SK-N-DZ (cell line): Measurements from ENCODE around the gene LSP1. TPM values are rescaled to one million over a fixed set of nuclear protein-coding genes. Genes with fewer than 3 reads are reported as not detected.
"Not testable (repeated sequence)": the region's sequence is repeated elsewhere in the genome, so short reads cannot be mapped to it uniquely, and the experiment has no call there.

Source experiments
- DNase-seq: peaks from one replicate; pipeline ENCODE4 v3.0.0-alpha.2; 2015; ENCODE audit warnings: low spot score
- polyA plus RNA-seq, 2 experiments: library from polyadenylated mRNA; depleted of rRNA; stranded (reverse); fragments of >200 nt; gene quantifications; 2 replicates each; pipeline ENCODE4 v1.2.3, GENCODE V29; 2014

The LSP1 gene
- 1.0 and 1.8 TPM in 2 replicates for polyA plus RNA-seq (2014; cell fraction: cytosol; rRNA removed)
- 0.20 and 0.70 TPM in 2 replicates for polyA plus RNA-seq (2014; cell fraction: nucleus; rRNA removed)

DNA sequence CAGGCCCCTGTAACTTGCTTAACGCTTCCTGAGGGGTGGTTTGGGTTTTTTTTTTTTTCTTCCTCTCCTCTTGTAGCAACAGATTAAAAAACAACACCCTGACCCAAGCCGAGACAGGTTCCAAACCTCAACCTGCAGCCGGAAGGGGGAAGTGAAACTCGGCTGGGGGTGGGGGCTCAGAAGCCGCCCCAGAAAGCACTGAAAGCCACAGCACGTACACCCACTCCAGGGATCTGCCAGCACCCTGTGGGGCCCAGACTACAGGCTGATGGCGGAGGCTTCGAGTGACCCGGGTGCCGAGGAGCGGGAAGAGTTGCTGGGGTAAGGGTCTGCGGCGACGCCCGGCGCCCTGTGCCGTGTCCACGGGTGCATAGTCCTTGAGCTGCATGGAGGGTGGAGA is at the start of gene LSP1:
LSP1 (plus strand) TSS at position 208 of the 400 bp plus-strand sequence; CDS start at position 269, 61 bp downstream.
- DNase-seq, result no peak

- DNase-seq, result no peak
Measured at GRCh38 chr11:1803246-1803645, 49.6 kb upstream of the LSP1 start.

DNA sequence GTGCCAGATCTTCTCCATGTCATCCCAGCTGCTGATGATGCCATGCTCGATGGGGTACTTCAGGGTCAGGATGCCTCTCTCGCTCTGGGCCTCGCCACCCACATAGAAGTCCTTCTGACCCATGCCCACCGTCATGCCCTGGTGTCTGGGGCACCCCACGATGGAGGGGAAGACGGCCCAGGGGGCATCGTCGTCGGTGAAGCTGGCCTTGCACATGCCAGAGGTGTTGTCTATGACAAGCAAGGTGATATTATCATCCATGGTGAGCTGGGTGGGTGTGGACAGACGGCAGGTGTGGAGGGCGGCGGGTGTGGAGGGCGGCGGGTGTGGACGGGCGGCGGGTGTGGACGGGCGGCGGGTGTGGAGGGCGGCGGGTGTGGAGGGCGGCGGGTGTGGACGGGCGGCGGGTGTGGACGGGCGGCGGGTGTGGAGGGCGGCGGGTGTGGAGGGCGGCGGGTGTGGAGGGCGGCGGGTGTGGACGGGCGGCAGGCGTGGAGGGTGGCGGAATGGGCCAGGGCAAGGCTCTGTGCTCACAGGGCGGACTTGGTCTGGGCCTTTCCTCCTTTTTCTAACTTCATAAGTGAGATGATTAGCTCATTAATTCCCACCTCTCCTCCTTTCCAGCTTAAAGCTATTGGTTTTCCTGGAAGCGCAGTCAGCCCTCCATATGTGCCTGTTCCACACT is 48.9 kb upstream of the LSP1 start:
- not testable (repeated sequence) for DNase-seq

DNA sequence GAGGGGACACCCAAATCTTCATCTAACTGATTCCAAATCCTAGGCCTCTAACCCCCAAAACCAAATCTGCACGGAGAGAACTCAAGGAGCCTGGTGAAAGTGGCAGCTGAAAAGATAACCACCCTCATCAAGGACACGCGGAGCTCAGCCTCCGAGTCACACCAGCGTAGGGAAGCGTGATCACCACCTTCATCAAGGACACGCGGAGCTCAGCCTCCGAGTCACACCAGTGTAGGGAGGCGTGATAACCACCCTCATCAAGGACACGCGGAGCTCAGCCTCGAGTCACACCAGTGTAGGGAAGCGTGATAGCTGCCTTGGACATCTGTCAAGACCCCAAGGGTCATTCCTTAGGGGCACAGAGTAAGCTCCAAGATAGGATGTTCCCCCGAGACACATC is 47.4 kb upstream of the LSP1 start:
- DNase-seq, result no peak

GRCh38 chr11:1807264-1807995 is 45.5 kb upstream of the LSP1 start:
- no peak for DNase-seq

DNA sequence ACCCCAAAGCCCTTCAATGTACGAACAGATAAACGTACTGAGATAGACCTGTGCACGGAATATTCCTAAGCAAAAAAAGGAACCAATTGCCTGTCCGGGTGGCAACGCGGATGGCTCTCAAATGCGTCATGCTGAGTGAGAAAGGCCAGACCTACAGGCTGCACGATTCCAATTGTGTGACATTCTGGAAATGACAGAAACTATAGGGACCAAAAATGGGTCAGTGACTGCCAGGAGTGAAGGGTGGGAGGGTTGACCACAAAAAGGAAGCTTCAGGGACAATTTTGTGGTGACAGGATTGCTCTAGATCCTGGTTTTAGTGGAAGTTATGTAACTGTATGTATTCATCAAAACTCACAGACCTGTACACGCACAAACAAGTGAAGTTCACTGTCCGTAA is 42.1 kb upstream of the LSP1 start:
- DNase-seq, result no peak

- no peak for DNase-seq
Measured at GRCh38 chr11:1812274-1812673, 40.6 kb upstream of the LSP1 start.

DNA sequence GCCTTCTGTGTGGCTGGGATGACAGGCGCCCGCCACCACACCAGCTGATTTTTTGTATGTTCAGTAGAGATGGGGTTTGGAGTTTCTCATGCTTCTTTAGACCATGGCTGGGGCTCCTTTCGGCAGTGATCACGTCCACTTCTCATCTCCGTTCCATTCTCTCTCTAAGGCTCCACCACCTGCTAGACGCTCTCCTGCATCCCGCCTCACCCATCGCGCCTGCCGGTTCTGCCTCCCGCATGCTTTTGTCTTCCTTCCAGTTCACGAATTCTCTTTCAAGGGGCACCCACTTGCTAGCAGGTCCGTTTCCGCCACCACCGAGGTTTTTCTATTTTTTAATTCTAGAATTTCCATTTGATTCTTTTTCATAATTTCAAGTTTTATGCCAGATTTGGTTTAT is 40.1 kb upstream of the LSP1 start:
- no peak for DNase-seq

DNA sequence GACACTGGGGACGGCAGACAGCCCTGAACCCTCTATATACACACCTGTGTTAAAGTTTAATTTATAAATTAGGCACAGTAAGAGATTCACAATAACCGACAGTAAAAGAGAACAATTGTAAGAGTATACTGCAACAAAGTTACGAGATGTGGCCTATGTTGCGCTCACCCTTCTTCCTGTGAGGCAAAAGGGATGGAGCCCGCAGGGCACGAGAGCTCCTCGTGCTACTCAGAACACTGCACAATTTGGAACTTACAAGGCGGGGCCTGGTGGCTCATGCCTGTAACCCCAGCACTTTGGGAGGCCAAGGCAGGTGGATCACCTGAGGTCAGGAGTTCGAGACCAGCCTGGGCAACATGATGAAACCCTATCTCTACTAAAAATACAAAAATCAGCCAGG is 39.5 kb upstream of the LSP1 start:
- not testable (repeated sequence) for DNase-seq

DNA sequence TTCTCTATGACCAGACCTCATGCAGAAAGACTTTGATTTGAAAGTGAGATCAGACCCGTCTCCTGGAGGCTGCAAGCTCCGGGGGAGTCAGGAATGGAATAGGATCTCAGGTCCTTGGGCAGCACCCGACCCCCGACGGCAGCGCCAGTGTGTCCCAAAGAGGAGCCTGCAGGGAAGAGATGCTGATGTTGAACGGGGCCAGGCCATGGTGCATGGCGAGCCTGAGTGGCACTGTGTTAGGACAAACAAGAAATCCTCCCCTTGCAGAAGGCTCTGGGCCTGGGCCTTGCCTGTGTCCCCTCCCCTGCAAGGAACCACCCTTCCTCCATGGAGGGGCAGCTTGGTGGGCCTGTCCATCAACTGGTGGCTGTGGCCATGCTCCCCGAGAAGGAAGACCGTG is 38.2 kb upstream of the LSP1 start:
- DNase-seq, result no peak

DNA sequence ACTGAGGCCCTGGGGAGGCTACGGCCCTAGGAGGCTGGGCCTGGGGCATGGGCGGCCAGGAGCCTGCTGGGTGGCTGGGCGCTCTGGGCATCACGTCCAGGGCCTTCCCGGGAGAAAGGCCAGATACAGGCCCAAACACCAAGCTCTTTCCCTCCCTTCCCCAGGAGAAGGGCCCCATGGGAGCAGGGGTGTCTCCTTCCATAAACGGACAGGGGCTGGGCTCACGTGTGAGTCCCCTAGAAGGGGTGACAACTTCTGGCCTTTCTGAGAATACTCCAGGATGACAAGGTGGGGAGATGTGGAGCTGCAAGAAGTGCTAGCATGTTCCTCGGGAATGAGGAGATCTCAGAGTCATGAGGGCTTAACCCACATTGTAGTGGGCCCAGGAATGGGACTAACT is 37.6 kb upstream of the LSP1 start:
- DNase-seq, result no peak

DNA sequence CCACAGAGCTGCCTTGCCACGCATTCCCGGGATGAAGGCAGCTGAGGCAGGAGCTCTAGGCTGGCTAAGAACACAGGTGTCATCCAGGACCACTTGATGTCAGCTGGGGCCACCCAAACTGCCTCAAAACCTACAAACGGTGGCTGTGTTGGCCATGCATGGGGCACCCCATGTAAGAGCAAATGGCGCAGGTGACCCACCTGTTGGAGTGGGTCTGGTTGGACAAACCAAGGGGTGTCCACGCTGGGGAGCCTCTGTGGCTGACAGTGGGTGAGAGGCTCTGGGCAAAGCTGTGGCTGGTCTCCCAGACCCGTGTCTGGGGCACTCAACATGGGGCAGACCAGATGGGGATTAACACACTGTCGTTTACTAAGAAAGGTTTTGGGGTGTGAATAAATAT is 37.1 kb upstream of the LSP1 start:
- no peak for DNase-seq

- DNase-seq, result no peak
Measured at GRCh38 chr11:1817000-1817399, 35.9 kb upstream of the LSP1 start.

DNA sequence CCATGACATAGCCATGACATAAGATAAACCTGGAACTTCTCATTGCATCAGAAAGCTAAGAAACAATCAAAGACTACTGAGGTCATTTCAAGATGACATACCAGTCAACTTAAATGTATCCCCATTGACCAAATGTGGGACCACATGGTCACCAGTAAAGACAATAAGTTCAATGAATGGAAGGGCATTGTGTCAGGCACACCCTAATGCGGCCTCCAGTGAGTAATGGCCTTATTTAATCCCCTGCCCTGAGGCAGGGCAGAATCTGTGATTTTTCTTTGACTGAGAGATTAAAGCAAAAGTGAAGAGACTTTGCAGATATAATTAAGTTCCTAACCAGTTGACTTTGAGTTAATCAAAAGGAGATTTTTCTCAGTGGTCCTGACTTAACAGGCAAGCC is 35.4 kb upstream of the LSP1 start:
- DNase-seq, result no peak

- DNase-seq, result no peak
Measured at GRCh38 chr11:1819074-1819473, 33.8 kb upstream of the LSP1 start.

DNA sequence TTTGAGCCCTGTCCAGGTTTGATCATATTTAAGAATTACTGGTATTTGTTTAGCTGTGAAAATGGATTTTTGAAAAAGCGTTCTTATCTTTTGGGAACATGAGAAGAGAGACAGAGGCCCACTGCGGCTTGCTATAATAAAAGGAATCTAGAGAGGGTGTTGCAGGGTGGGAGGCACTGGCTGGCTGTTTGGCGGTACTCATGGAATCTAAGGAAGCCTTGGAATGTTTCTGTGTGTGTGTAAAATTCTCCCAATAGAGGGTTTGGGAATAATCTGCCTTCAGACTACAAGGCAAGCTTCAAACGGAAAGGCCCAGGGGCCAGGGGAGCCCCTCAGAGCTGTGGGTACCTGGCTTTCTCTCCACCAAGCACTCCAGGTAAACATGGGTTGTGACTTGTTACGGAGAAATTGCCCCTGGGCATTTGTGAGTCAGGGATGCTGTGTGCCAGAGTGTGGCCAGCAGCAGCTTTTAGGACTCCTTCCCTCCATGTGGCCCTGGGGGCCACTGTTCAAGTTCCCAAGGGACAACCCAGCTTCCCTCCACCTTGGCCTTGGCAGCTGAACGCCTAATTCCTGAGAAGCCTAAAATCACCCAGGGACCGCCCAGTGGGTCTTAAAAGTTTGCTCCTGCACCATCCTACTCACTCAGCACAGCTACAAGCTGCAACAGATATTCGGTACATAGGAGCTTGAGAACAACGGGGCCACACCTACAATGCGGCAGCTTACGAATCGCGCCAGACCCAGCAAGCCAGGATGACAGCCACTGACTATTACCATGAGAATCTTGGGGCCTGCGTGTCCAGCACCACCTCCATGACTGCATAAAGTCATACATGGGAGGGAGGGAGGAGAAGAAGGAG is 32.2 kb upstream of the LSP1 start:
- DNase-seq, result no peak

DNA sequence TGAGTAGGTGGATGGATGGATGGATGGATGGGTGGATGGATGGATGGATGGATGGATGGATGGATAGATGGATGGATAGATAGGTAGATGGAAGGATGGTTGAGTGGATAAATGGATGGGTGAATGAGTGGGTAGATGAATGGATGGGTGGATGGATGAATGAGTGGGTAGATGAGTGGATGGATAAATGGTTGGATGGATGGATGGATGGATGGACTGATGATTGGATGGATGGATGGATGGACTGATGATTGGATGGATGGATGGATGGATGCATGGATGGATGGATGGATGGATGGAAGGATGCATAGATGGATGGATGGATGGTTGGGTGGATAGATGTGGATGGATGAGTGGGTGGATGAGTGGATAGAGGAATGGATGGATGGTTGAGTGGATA is 31.3 kb upstream of the LSP1 start:
- no peak for DNase-seq

DNA sequence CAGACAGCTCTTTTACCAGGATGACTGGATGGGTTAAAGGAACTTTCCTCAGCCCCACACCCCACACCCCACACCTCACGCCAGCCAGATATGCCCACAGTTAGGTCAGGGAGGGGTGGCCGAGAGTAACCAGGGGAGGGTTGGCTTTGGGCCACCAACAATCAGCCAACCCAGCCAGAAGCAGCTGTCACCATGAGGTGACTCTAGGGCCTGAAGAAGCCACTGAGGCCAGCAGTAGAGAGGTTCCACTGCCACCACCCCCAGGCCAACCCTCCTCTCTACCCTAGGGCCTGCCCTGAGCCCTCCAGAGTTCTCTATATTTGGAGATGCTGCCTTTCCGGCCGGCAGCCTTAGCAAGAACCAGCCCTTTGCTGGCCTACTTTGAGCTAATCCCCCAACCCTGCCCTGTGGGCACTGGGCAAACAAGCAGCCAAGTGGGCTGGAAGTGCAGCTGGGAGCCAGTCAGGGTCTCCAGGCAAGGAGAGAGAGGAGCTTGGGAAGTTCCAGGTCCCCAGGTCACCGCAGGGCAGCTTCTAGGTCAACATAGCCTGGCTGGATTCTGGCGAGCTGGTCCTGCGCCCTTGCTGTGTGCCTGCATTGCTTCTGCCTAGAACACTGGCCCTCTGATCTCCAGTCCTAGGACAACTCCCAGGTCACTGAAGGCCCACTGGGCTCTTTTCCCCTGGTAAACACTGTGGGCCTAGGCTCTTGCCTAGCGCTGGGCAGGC is 30.1 kb upstream of the LSP1 start:
- no peak for DNase-seq

GRCh38 chr11:1823376-1824220 is 29.3 kb upstream of the LSP1 start:
- no peak for DNase-seq

- DNase-seq, result no peak
Measured at GRCh38 chr11:1824221-1825038, 28.5 kb upstream of the LSP1 start.
